Body of pancreas (tissue), 4 donors: ENCODE measurements around the gene PCIF1. TPM values are rescaled to one million over a fixed set of nuclear protein-coding genes. Genes with fewer than 3 reads are reported as not detected.

Experiments
- ATAC-seq: fragments of 150-250 bp; one replicate; pipeline ENCODE4 v1.9.1; 2016
- DNase-seq, 4 donors: peaks; one replicate each; pipeline ENCODE4 v3.0.0-alpha.2; 2019
- H3K27ac ChIP-seq, 4 donors: fragments of 200-600 bp; sonication (generic); 1 replicate in 3 of 4; 2 replicates in 1 of 4; pipeline versions ENCODE4 v1.5.1 to v1.6.1; 2016 to 2019; ENCODE audit warnings: mild to moderate bottlenecking in 1 of 4, mixed read lengths in 1 of 4, moderate library complexity in 1 of 4
- H3K27me3 ChIP-seq, 2 donors: fragments of 200-600 bp; sonication (generic); one replicate each; pipeline ENCODE4 v1.6.0; 2016; ENCODE audit warnings: mild to moderate bottlenecking in 1 of 2
- H3K36me3 ChIP-seq, 2 donors: fragments of 200-600 bp; sonication (generic); replicated peaks in 1 of 2; 2 replicates each; pipeline ENCODE4 v1.5.1; 2016; ENCODE audit warnings: low read depth in 2 of 2; ENCODE audit not compliant: insufficient read depth in 1 of 2
- H3K4me1 ChIP-seq: fragments of 200-600 bp; sonication (generic); one replicate; pipeline ENCODE4 v1.6.0; 2016
- H3K4me3 ChIP-seq, 2 donors: fragments of 200-600 bp; sonication (generic); 1 replicate in 1 of 2; 2 replicates in 1 of 2; pipeline ENCODE4 v1.5.1; 2016 to 2019
- H3K9me3 ChIP-seq, 3 donors: fragments of 200-600 bp; sonication (generic); 1 replicate in 2 of 3; 2 replicates in 1 of 3; pipeline ENCODE4 v1.5.1; 2016
- POLR2A ChIP-seq, 3 donors: fragments of 450-650 bp; IDR thresholded peaks; one replicate each; pipeline ENCODE4 v1.6.1; 2016; ENCODE audit warnings: antibody characterized with exemption in 3 of 3, mild to moderate bottlenecking in 2 of 3
- WGBS, 2 donors: methylation state at CpG; one replicate each; pipeline ENCODE4 v1.1.5; 2017; 5-methylcytosine and 5-hydroxymethylcytosine counted together
- intact Hi-C: fragments of 100-400 bp; cut with DNase I; formaldehyde crosslinking; loops from one replicate; pipeline ENCODE4 v1.15.1; 2023
- total RNA-seq, 2 donors: library from RNA; depleted of rRNA; stranded (reverse); fragments of >200 nt; gene quantifications; one replicate each; pipeline ENCODE4 v1.1.0, GENCODE V29; 2016
- TF ChIP-seq, protein P1 (sequence below), 7 experiments: fragments of 450-650 bp in 4 of 7; fragments of 200-600 bp in 3 of 7; sonication (generic) in 3 of 7; IDR thresholded peaks; one replicate each; pipeline ENCODE4 v1.5.1; 2016 to 2019; ENCODE audit warnings: antibody characterized with exemption in 7 of 7

The PCIF1 gene
- total RNA-seq, 2 donors from 2014 or later, result 20.2 to 28.7 TPM

DNA sequence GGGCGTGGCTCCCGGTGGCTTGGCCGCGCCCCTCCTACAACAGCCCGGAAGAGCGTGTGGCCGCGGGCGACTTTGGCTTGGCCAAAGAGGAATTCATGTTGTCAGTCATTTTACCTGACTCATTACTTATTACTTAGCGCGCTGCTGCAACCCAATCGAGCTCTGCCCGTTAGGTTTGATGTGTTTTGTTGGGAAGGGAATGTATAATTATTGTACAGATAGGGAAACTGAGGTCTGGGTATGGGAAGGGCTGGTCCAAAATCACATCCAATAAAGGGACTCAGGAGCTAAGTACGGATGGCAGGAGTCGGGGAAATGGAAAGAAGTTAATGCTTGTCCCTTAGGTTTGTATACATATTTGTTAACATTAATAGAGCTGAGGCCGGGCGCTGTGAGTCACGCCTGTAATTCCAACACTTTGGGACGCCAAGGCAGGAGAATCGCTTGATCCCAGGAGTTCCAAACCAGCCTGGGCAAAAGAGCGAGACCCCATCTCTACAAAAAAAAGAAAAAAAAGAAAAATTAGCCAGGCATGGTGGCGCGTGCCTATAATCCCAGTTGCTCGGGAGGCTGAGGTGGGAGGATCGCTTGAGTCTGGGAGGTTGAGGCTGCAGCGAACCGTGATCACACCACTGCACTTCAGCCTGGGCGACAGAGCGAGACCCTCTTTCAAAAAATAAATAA, 38.2 kb downstream of the PCIF1 start:
- Histone ChIP-seq H3K4me1 (peaks cover 26% of the 10 kb centered on the region), H3K27me3 (no peaks in the 10 kb centered on the region), H3K36me3 (peaks cover under 1 to 2% of the 10 kb centered on the region in 2 donors), H3K9me3 (no peaks in the 10 kb centered on the region), H3K4me3 (no peak overlapping the region), H3K27ac (peak overlapping the region; percentile 96 to 100 (median 98))
- TF ChIP-seq POLR2A (IDR thresholded peaks at IDR 0.05), result no peak
- TF ChIP-seq, protein P1, sequence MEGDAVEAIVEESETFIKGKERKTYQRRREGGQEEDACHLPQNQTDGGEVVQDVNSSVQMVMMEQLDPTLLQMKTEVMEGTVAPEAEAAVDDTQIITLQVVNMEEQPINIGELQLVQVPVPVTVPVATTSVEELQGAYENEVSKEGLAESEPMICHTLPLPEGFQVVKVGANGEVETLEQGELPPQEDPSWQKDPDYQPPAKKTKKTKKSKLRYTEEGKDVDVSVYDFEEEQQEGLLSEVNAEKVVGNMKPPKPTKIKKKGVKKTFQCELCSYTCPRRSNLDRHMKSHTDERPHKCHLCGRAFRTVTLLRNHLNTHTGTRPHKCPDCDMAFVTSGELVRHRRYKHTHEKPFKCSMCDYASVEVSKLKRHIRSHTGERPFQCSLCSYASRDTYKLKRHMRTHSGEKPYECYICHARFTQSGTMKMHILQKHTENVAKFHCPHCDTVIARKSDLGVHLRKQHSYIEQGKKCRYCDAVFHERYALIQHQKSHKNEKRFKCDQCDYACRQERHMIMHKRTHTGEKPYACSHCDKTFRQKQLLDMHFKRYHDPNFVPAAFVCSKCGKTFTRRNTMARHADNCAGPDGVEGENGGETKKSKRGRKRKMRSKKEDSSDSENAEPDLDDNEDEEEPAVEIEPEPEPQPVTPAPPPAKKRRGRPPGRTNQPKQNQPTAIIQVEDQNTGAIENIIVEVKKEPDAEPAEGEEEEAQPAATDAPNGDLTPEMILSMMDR (IDR thresholded peaks at IDR 0.05), result no peak
- DNase-seq (peak in 1 of 4 donors; percentile 96), ATAC-seq (no peak)
- 41 to 49% methylated on average over 25 to 29 of the region's 29 CpGs for WGBS, 2 donors
- intact Hi-C loops, result no loop called here

DNA sequence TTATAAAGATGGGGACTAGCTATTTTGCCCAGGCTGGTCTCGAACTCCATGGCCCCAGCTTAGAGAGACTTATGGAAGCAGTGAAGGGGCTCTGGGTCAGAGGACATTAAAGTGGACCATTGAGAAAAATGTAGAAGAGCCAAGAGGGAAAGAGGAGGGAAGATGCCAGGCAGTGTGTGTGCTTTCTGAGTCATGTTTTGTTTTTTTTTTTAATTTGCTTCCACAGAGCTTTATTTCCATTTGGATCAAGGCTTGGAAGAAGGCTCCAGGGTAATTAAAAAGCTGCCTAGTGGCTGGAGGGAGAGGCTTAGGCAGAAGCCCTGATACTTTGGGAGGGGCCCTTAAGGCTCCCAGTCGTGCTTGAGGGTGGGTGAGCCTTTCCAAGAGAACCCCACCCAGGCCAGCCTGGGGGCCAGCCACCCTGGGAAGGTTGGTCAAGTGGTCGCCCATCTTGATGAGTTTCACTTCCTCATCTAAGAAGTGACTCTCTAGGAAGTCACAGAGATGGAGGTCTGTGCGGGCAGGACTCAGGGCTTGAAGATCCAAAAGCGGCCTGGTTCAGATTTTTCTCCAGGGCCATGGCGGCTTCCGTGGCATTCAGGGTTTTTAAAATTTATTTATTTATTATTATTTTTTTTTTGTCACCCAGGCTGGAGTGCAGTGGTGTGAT, 40.5 kb downstream of the PCIF1 start:
- H3K27ac ChIP-seq, result no peak overlapping the region
- no peak for DNase-seq
- H3K4me1 ChIP-seq, result peaks cover 17% of the 10 kb centered on the region
- ATAC-seq, result no peak
- TF ChIP-seq, protein P1 (IDR thresholded peaks at IDR 0.05), result no peak
- no peak for TF ChIP-seq POLR2A (IDR thresholded peaks at IDR 0.05)
- H3K9me3 ChIP-seq, result no peaks in the 10 kb centered on the region
- no peaks in the 10 kb centered on the region for H3K27me3 ChIP-seq
- no peaks in the 10 kb centered on the region for H3K36me3 ChIP-seq
- intact Hi-C loops, result no loop called here
- WGBS, 2 donors, result 71 to 81% methylated on average over 7 of the region's 7 CpGs
- no peak overlapping the region for H3K4me3 ChIP-seq

DNA sequence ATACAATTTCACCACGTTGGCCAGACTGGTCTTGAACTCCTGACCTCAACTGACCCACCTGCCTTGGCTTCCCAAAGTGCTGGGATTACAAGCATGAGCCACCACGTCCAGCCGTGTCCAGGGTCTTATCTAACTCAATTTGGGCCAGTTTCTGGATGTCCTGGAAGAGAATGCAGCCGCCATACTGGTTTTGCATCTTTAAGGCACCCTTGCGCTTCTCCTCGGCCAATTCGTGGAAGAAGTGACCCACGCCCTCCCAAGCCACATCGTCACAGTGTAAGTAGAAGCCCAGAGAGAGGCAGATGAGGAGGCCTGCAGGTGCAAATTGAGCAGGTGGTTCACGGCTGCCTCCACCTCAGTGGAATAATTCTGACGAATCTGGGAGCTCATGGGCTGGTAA, 41.2 kb downstream of the PCIF1 start:
- H3K27me3 ChIP-seq, result no peaks in the 10 kb centered on the region
- DNase-seq, result no peak
- no peak overlapping the region for H3K4me3 ChIP-seq
- WGBS, 2 donors, result 69 to 74% methylated on average over 11 of the region's 11 CpGs
- no peaks in the 10 kb centered on the region for H3K9me3 ChIP-seq
- intact Hi-C loops, result no loop called here
- ATAC-seq, result no peak
- peaks cover 11% of the 10 kb centered on the region for H3K4me1 ChIP-seq
- H3K27ac ChIP-seq, result no peak overlapping the region
- H3K36me3 ChIP-seq, result no peaks in the 10 kb centered on the region
- TF ChIP-seq, protein P1 (IDR thresholded peaks at IDR 0.05), result no peak
- no peak for TF ChIP-seq POLR2A (IDR thresholded peaks at IDR 0.05)

DNA sequence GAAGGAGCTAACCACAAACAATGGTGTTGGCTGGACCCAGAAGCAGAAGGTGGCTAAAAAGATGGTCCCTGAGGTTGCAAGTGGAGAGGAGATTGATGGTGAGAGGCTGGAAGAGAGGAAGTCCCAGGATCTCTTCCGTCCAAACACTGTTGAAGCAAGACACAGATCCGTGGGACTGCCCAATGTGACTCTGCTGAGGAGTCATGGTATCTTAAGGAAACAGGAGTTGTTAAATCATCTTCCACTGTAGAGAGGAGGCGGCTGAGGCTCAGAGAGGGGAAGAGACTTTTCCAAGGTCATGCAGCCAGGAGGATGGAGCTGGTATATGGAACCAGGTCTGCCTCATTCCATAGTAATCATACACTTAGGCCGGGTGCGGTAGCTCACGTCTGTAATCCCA, 41.6 kb downstream of the PCIF1 start:
- H3K4me1 ChIP-seq, result peaks cover 7% of the 10 kb centered on the region
- no peaks in the 10 kb centered on the region for H3K36me3 ChIP-seq
- DNase-seq (no peak), ATAC-seq (no peak)
- intact Hi-C loops, result no loop called here
- no peak overlapping the region for H3K4me3 ChIP-seq
- 70 to 86% methylated on average over 6 of the region's 6 CpGs for WGBS, 2 donors
- no peaks in the 10 kb centered on the region for H3K27me3 ChIP-seq
- no peaks in the 10 kb centered on the region for H3K9me3 ChIP-seq
- no peak overlapping the region for H3K27ac ChIP-seq
- TF ChIP-seq POLR2A (IDR thresholded peaks at IDR 0.05), result no peak
- TF ChIP-seq, protein P1 (IDR thresholded peaks at IDR 0.05), result no peak
